GM04504 (cell line): ENCODE results near the gene MBTPS1.

Source experiments
- DNase-seq: peaks from one replicate; pipeline ENCODE4 v3.0.0-alpha.2; 2012; ENCODE audit warnings: low read depth

MBTPS1 gene

GRCh38 chr16:84052071-84052622 lies 64.6 kb downstream of the MBTPS1 start:
- DNase-seq = no peak

DNA sequence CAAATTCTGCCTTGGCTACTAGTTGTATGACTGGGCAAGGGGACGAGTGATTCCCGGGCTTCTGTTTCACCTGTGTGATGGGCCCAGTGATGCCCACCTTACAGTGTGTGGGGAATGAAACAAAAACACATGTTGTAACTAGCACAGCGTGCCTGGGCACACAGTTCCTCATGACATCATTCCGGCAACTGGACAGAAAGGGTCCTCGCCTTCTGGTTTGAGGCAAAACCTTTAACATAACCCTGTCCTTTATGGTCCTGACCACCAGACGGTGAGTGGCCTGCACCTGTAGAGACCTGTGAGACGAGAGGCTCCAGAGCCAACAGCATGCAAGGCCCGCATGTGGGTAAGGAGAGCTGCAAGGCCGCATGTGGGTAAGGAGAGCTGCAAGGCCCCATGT lies 66.4 kb downstream of the MBTPS1 start:
- DNase-seq = no peak

DNA sequence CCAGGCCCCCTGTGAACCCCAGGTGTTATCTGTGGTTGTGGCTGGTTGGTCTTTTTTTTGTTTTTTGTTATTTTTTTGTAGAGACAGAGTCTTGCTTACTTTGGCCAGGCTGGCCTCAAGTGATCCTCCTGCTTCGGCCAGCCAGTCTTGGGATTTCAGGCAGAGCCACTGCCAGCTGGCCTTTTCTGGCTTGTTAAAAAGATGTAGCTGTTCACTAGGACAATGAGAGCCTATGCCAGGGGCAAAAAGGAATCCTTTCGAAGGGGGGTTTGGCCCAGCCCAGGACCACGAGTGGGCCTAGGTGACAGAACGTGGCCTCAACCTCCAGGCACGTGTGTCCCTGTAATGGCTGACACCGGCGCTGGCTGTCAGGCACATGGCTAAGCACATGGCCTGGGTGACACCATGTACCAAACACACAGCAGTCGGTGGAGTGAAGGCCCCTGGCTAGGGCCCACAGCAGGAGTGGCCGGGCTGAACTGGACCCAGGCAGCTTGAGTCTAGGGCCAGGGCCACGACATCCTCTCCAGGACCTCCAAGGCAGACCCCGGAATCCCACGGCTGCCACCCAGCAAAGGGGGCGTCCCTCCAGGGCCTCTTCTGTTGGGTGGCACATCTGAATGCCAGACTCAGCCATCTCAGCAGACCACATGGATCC lies 67.2 kb downstream of the MBTPS1 start:
- DNase-seq = no peak

GRCh38 chr16:84048871-84049270 lies 67.9 kb downstream of the MBTPS1 start:
- no peak for DNase-seq

GRCh38 chr16:84048270-84048669 lies 68.5 kb downstream of the MBTPS1 start:
- no peak for DNase-seq

DNA sequence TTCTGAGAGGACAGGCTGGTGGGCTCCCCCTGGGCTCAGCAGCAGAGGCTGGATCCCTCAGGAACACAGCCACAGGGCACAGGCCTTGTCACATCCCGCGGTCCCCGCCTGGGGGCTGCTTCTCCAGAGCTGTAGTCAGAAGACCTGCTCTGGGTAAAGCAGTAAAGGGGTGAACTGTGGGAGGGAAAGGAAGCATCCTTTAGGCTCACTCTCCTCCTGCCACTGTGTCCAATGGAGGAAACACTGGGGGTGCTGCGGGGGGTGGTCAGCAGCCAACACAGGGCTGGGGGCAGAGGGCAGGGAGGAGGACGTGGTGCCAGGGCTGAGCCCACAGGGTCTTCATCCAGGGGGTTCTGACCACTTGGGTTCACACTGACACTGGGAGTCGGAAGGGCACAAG lies 69.1 kb downstream of the MBTPS1 start:
- no peak for DNase-seq

DNA sequence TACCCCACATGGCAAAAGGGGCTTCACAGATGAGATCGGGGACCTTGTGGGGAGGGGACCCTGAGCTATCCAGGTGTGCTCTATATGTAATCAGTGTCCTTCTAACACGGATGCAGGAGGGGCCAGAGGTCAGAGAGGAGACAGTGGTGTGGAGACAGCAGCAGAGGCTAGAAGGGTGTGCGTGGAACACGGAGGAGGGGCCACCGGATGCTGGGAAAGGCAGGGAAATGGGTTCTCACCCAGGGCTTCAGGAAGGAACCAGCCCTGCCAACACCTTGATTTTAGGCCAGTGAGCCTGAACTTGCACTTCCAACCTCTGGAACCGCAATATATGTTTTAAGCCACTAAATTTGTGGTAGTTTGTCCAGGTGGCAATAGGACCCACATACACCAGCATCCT lies 69.5 kb downstream of the MBTPS1 start:
- DNase-seq = no peak

DNA sequence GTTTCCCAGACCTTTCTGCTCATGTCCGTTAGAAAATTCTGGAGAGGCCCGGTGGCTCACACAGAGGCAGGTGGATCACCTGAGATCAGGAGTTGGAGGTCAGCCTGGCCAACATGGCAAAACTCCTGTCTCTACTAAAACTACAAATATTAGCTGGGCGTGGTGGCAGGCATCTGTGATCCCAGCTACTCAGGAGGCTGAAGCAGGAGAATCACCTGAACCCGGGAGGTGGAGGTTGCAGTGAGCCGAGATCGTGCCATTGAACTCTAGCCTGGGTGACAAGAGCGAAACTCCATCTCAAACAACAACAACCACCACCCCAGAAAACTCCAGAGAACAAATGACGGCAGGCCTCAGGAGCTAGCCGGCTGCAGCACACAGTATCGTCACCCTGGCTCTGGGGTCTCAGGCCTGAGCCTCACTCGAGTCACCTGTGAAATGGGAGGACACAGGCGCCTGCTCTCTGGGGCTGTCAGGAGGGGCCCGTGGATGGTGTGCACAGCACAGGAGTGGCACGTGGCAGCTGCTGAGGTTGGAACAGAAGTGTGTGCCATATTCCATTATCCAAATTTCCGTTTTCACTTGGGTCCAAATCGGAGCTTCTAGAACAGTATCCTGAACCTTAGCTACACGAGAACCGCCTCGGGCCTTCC lies 70.8 kb downstream of the MBTPS1 start:
- no peak for DNase-seq

DNA sequence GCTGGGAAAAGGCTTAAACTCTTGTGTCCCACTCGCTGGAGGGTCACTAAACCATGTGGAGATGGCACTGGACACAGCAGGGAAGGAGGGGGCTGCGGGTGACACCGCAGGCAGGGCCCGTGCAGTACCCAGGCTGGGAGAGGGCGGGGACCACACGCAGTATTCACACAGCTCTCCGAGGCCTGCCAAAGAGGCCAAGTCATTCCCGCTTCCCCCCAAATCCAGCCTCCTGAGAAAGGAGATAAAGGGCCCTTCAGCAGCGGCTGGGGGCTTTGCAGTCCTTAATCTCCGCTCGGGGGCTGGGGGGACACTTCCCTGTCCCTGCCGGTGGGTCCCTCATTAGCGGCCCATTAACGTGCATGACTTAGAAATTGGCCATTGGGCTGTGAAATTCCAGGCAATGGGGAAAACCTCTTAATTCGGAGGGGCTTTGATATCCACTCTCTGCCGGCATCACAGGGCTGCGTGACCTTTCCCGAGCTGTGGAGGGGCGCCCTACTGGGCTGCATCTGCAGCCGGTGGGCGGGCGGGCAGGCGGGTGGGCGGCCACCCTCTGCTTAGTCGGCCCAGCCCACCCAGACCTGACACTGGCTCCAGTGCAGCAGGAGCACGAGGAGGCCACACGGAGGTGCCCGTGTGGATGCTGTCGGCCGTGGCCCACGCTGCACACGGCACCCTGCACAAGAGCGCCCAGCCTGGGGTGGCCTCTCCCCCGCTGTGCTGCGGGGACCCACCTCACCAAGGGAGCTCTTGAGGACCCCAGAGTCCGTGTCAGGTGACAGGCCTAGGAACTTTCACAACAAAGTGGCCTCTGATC lies 71.5 kb downstream of the MBTPS1 start:
- DNase-seq = no peak

DNA sequence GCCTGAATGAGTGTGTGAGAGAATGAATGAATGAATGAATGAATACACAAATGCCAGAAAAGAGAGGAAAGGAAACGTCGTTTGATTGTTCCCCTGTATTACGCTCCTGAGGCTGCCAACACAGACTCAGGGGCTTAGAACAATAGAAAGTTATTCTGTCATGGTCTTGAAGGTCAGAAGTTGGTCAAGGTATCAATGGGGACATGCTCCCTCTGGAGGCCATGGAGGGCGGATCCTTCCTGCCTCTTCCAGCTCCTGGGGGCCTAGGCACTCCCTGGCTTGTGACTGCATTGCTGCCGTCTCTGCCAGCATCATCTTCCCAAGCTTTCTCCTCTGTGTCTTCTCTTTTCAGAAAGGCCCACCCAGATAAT lies 72.6 kb downstream of the MBTPS1 start:
- DNase-seq = no peak

- DNase-seq = no peak
Measured at GRCh38 chr16:84043486-84044117, 73.1 kb downstream of the MBTPS1 start.

DNA sequence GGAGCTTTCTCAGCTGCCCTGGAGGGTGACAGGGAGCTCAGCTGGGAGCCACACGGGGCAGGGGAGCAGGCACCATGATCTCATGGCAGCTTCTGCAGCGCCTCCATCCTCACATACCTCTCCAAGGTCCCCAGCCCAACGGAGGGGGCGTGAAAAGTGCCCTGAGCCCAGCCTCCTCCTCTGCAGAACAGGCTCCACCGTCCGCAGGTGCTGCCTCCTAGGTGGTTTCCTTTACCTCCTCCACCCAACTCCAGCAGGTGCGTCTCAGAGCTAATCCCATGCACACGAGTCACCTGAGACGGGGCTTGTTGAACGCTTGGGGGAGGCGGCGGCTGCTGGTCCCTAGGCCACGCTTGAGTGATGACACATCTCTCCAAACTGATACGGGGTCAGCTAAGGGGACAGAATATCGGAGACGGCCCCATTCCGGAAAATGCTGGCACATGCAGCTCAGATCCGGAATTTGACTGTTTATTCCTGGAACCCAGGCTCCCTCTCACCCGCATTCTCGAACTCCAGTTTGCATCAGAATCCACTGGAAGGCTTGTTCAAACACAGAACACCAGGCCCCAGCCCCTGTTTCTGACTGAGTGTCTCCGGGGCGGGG lies 73.8 kb downstream of the MBTPS1 start:
- no peak for DNase-seq

DNA sequence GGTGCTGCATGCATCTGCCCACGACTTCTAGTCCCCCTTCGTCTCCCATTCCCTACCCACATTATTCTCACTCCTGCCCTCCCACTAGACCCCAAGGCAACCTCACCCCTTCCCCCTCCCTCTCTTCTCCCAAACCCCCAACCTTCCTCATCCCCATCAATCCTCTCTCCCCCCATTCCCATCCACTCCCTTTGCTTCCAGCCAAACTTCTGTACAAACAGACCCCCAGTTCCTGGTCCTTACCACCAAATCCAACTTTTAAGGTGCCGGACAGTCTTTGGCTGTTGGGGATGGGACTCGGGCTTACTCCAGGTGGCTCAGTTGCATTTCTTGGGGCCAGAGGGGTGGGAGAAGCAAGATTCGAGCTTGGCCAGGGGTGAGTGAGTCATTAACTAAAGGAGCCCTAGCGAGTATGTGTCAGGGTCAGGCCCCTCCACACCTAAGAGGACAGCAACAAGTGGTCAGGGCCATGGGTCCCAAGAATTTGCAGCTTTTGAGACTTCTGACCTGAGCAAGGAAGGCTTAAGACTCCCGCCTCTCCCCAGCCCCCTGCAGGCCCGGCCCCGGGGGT lies 74.3 kb downstream of the MBTPS1 start, which contains the start of gene SLC38A8:
Gene SLC38A8, minus strand, starts transcription at position 488 of the 571 bp plus-strand sequence. CDS start 638 bp downstream, outside the sequence.
- no peak for DNase-seq

DNA sequence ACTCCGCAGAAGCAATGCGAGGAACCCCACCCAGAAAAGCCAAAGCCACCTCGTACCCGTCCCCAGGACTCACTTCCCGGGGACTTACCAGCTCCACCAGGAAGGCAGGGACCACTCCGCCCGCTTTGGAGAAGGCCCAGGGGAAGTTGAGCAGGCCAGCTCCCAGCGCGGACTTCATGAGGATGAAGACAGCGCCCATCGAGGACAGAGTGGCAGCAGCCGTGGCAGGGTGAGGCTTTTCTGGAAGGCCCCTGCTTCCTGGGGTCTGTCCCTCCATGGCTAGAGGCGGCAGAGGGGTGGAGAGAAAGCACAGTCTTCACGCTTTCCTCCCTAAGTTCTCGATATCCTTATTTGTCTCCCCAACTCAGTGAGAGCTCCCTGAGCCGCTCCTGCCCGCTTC lies 74.9 kb downstream of the MBTPS1 start:
- no peak for DNase-seq

GRCh38 chr16:84040823-84041820 lies 75.6 kb downstream of the MBTPS1 start:
- peak; percentile 66 for DNase-seq

GRCh38 chr16:84040226-84040822 lies 76.4 kb downstream of the MBTPS1 start:
- DNase-seq = no peak

GRCh38 chr16:84039696-84040095 lies 77.0 kb downstream of the MBTPS1 start:
- DNase-seq = no peak

DNA sequence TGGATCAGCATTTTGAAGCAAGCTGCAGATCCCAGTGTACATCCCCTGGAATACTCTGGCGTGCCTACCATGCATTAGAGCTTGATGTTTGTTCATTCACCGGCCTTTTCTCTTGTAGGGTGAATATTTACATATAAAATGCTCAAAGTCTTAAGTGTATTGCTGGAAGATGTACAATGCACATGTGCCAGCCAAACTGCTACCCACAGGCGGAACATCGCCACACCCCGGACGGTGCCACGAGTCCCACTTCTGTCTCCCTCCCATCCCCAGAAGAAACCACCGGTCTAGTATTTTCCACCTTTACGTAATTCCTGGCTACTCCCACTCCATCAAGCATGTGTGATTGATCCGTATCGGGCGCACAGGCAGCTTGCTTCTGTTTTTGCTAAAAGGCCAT lies 78.3 kb downstream of the MBTPS1 start:
- DNase-seq = no peak

GRCh38 chr16:84036982-84037425 lies 79.7 kb downstream of the MBTPS1 start:
- DNase-seq = no peak

- no peak for DNase-seq
Measured at GRCh38 chr16:84036131-84036530, 80.6 kb downstream of the MBTPS1 start.
